Stimulated activated naive CD8-positive, alpha-beta T cell treated with anti-CD3 and anti-CD28 coated beads, Interleukin-15, Interleukin-2, amounts not matched to agents 100 ng/mL and 50 ng/mL, for 24 hours (primary cell): ENCODE measurements around the gene AKAP9.
A peak's percentile ranks its signal among the peaks of the same experiment; 100 is the strongest.
"Not testable (repeated sequence)": the region's sequence is repeated elsewhere in the genome, so short reads cannot be mapped to it uniquely, and the experiment has no call there.

ENCODE experiments used
- H3K27ac Mint-ChIP-seq: one replicate; pipeline ENCODE4 v1.8.0; 2021; ENCODE audit warnings: mild to moderate bottlenecking, mixed read lengths
- H3K27me3 Mint-ChIP-seq: one replicate; pipeline ENCODE4 v1.8.0; 2021; ENCODE audit warnings: mixed read lengths
- H3K36me3 Mint-ChIP-seq: one replicate; pipeline ENCODE4 v1.8.0; 2021; ENCODE audit warnings: low read depth, mixed read lengths
- H3K4me1 Mint-ChIP-seq: one replicate; pipeline ENCODE4 v1.8.0; 2021; ENCODE audit warnings: low read depth, mixed read lengths
- H3K4me3 Mint-ChIP-seq: one replicate; pipeline ENCODE4 v1.8.0; 2021; ENCODE audit warnings: mild to moderate bottlenecking, mixed read lengths
- H3K9me3 Mint-ChIP-seq: one replicate; pipeline ENCODE4 v1.8.0; 2021; ENCODE audit warnings: mixed read lengths

AKAP9 gene

DNA sequence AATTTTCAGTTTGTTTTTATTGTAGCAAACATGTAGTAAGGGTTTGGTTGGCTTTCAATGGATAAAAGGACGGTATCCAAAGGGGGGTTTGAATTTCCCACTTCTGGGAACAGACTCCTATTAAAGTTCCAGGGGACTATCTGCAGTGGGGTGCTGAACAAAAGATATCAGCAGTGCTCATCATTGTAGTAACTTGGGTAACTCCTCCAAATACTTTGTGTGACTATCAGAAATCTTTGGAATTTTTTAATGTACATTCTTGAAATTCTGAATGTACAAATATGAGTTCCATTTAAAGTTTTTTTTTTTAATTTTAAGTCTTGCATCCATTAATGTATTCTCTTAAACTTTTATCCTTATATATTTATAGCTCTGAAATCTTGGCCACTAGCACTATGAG, 151.5 kb downstream of the AKAP9 start:
- H3K27me3 Mint-ChIP-seq = no peaks in the 10 kb centered on the region
- no peaks in the 10 kb centered on the region for H3K4me1 Mint-ChIP-seq
- H3K36me3 Mint-ChIP-seq = peaks cover 44% of the 10 kb centered on the region
- no peaks in the 10 kb centered on the region for H3K9me3 Mint-ChIP-seq
- no peak overlapping the region for H3K4me3 Mint-ChIP-seq
- H3K27ac Mint-ChIP-seq = no peak overlapping the region

DNA sequence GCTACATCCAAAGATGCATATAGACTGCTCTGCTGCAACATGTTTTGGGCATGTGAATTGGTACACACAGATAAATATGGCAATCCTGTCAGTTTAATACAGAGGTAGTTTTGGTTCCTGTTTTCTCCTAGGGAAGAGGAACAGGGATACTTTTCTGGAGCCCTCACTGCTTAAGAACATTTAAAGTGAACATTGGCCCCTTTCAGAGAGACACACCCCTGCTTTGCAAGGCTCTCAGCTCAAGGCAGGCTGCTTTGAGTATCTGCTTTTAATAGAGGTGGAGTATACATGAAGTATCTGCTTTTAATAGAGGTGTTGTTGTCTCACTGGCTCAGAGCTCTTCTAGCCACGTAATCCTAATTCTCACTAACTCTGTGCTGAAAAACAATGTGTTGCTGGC, 154.7 kb downstream of the AKAP9 start:
- H3K4me3 Mint-ChIP-seq = no peak overlapping the region
- H3K36me3 Mint-ChIP-seq = peaks cover 39% of the 10 kb centered on the region
- no peaks in the 10 kb centered on the region for H3K27me3 Mint-ChIP-seq
- no peaks in the 10 kb centered on the region for H3K9me3 Mint-ChIP-seq
- H3K27ac Mint-ChIP-seq = no peak overlapping the region
- no peaks in the 10 kb centered on the region for H3K4me1 Mint-ChIP-seq

- Mint-ChIP-seq H3K36me3 (peaks cover 37% of the 10 kb centered on the region), H3K4me3 (no peak overlapping the region), H3K4me1 (no peaks in the 10 kb centered on the region), H3K27me3 (no peaks in the 10 kb centered on the region), H3K27ac (no peak overlapping the region), H3K9me3 (no peaks in the 10 kb centered on the region)
Measured at GRCh38 chr7:92100534-92100933, 159.9 kb downstream of the AKAP9 start.

DNA sequence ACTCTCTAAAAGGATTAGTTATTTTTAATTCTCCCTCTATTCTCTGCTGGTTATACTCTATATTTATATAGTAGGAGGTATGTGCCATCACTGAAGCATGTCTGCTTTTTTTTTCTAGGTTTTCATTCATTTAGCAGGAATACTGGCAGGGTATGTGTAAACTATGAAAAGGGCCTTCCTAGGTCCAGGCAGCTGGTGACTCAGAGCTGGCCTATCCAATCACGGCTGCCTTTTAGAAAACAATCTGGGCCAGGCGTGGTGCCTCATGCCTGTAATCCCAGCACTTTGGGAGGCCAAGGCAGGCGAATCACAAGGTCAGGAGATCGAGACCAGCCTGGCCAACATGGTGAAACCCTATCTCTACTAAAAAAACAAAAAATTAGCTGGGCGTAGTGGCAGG, 162.2 kb downstream of the AKAP9 start:
- not testable (repeated sequence) for H3K9me3 Mint-ChIP-seq, H3K4me1 Mint-ChIP-seq, H3K27ac Mint-ChIP-seq, H3K27me3 Mint-ChIP-seq, H3K4me3 Mint-ChIP-seq
- peaks cover 35% of the 10 kb centered on the region for H3K36me3 Mint-ChIP-seq

GRCh38 chr7:92108821-92109220, 168.2 kb downstream of the AKAP9 start:
- Mint-ChIP-seq H3K27ac (no peak overlapping the region), H3K27me3 (no peaks in the 10 kb centered on the region), H3K9me3 (no peaks in the 10 kb centered on the region), H3K4me3 (no peak overlapping the region), H3K36me3 (peaks cover 45% of the 10 kb centered on the region), H3K4me1 (no peaks in the 10 kb centered on the region)

DNA sequence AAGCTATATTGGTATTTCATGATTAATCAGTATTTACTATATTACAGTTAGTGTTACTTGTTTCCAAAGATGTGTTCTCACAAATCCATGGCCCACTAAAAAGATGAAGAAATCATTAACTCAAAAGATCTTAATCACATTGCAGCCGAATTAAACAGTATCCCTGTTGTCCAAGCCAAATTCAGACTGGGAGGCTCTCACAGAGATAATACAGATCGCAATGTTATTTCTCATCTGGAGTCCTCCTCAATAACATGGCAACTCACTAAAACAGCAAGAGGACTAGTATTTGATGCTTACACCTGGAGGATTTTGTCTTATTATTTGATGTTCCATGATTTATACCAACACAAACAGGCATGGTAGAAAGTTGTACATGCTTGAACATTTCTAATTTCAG, 170.2 kb downstream of the AKAP9 start:
- no peak overlapping the region for H3K27ac Mint-ChIP-seq
- H3K36me3 Mint-ChIP-seq = peaks cover 65% of the 10 kb centered on the region
- no peaks in the 10 kb centered on the region for H3K9me3 Mint-ChIP-seq
- H3K4me1 Mint-ChIP-seq = no peaks in the 10 kb centered on the region
- H3K27me3 Mint-ChIP-seq = no peaks in the 10 kb centered on the region
- no peak overlapping the region for H3K4me3 Mint-ChIP-seq

- H3K4me1 Mint-ChIP-seq = no peaks in the 10 kb centered on the region
- H3K27ac Mint-ChIP-seq = no peak overlapping the region
- H3K9me3 Mint-ChIP-seq = no peaks in the 10 kb centered on the region
- H3K4me3 Mint-ChIP-seq = no peak overlapping the region
- H3K36me3 Mint-ChIP-seq = peaks cover 78% of the 10 kb centered on the region
- no peaks in the 10 kb centered on the region for H3K27me3 Mint-ChIP-seq
Measured at GRCh38 chr7:92115821-92116220, 175.2 kb downstream of the AKAP9 start.

DNA sequence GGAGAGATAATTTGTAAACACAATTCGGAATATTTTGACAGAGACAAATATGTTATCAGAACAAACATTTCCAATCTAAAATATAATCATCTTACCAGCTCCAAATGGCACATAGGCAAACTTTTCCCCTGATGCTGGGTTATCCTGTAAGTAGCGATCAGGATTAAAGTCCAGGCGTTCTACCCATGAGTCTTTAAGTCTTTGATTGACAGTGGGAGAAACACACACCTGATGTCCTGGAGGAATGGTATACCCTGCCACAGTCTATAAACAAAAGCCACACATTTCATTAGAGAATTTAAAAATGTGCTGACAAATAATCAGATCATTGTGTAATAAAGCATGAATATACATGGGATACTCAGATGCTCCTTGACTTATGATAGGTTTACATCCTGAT, 176.3 kb downstream of the AKAP9 start:
- H3K4me3 Mint-ChIP-seq = no peak overlapping the region
- no peaks in the 10 kb centered on the region for H3K4me1 Mint-ChIP-seq
- H3K27me3 Mint-ChIP-seq = no peaks in the 10 kb centered on the region
- H3K36me3 Mint-ChIP-seq = peaks cover 85% of the 10 kb centered on the region
- no peaks in the 10 kb centered on the region for H3K9me3 Mint-ChIP-seq
- no peak overlapping the region for H3K27ac Mint-ChIP-seq

DNA sequence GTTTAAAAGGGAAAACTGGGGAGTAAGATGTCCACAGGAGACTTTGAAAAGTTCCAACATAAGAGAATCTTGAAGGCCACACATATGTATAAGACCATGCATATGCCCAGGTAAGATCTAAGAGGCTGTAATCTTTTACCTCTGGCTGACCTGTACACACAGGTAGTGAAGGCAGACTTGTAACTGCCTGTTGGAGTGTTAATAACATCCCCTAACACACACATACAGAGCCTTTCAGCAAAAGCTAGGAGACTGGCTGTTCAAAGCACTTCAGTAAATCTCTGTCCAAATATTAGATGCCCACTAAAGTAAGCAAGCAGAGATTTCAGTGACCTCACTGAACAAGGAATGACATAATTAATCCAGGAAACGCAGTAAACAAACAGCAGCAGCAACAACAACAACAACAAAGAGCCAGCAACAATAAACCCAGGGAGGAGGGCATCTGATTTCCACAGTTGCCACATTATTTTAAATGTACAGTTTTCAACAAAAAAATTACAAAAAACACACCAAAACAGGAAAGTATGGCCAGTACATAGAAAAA, 178.6 kb downstream of the AKAP9 start:
- no peak overlapping the region for H3K27ac Mint-ChIP-seq
- no peaks in the 10 kb centered on the region for H3K4me1 Mint-ChIP-seq
- no peak overlapping the region for H3K4me3 Mint-ChIP-seq
- H3K36me3 Mint-ChIP-seq = peaks cover 88% of the 10 kb centered on the region
- H3K9me3 Mint-ChIP-seq = no peaks in the 10 kb centered on the region
- H3K27me3 Mint-ChIP-seq = no peaks in the 10 kb centered on the region

DNA sequence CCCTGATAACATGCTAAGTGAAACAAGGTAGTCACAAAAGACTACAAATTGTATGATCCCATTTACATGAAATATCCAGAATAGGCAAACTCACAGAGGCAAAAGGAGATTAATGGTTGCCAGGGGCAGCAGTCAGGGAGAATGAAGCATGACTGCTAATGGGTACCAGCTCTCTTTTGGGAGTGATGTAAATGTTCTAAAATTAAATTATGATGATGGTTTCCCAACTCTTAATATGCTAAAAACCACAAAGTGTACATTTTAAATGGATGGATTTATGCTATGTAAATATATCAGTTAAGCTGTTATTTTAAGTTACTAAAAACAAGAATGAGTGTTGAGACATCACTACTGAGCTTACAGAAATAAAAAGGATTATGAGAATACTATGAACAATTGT, 181.0 kb downstream of the AKAP9 start:
- no peaks in the 10 kb centered on the region for H3K27me3 Mint-ChIP-seq
- no peak overlapping the region for H3K4me3 Mint-ChIP-seq
- H3K9me3 Mint-ChIP-seq = no peaks in the 10 kb centered on the region
- peaks cover 83% of the 10 kb centered on the region for H3K36me3 Mint-ChIP-seq
- H3K27ac Mint-ChIP-seq = no peak overlapping the region
- H3K4me1 Mint-ChIP-seq = no peaks in the 10 kb centered on the region

GRCh38 chr7:92131093-92131492, 190.4 kb downstream of the AKAP9 start:
- Mint-ChIP-seq H3K36me3 (peaks cover 57% of the 10 kb centered on the region), H3K27ac (no peak overlapping the region), H3K4me3 (no peak overlapping the region), H3K9me3 (no peaks in the 10 kb centered on the region), H3K27me3 (no peaks in the 10 kb centered on the region), H3K4me1 (peaks cover 32% of the 10 kb centered on the region)

- no peaks in the 10 kb centered on the region for H3K27me3 Mint-ChIP-seq
- H3K4me3 Mint-ChIP-seq = no peak overlapping the region
- peaks cover 49% of the 10 kb centered on the region for H3K36me3 Mint-ChIP-seq
- peaks cover 32% of the 10 kb centered on the region for H3K4me1 Mint-ChIP-seq
- H3K9me3 Mint-ChIP-seq = no peaks in the 10 kb centered on the region
- H3K27ac Mint-ChIP-seq = no peak overlapping the region
Measured at GRCh38 chr7:92131764-92132330, 191.2 kb downstream of the AKAP9 start.

- Mint-ChIP-seq H3K27ac (peak overlapping the region; percentile 100), H3K4me1 (peaks cover 32% of the 10 kb centered on the region), H3K9me3 (no peaks in the 10 kb centered on the region), H3K4me3 (peak overlapping the region; percentile 98), H3K36me3 (peaks cover 36% of the 10 kb centered on the region), H3K27me3 (no peaks in the 10 kb centered on the region)
Measured at GRCh38 chr7:92133133-92133736, 192.6 kb downstream of the AKAP9 start.

DNA sequence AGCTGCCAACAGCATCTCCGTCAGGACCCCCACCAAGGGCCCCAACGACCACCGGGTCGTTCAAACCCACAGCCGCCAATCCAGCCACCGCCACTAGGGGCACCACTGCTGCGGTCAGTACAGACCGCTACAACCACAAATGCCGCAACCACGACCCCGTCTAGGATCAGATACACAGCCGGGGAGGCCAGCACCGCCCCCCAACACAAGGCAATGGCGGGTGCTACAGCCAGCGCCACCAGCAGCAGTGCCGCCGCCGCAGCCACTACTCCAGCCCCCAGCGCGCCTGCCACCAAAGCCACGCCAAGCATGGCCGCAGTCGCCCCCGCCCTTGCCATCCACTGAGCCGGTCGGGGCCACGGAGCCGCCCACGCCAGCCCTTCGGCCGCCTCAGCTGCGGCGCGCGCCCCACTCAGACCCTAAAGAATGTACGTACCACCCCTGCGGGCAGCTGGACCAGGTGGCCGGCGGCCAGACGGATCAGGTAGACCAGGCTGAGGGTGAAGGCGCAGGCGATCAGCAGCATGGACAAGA, 193.1 kb downstream of the AKAP9 start:
- Mint-ChIP-seq H3K36me3 (peaks cover 31% of the 10 kb centered on the region), H3K4me1 (peaks cover 32% of the 10 kb centered on the region), H3K9me3 (no peaks in the 10 kb centered on the region), H3K27ac (peak overlapping the region; percentile 100), H3K4me3 (peak overlapping the region; percentile 98), H3K27me3 (no peaks in the 10 kb centered on the region)

DNA sequence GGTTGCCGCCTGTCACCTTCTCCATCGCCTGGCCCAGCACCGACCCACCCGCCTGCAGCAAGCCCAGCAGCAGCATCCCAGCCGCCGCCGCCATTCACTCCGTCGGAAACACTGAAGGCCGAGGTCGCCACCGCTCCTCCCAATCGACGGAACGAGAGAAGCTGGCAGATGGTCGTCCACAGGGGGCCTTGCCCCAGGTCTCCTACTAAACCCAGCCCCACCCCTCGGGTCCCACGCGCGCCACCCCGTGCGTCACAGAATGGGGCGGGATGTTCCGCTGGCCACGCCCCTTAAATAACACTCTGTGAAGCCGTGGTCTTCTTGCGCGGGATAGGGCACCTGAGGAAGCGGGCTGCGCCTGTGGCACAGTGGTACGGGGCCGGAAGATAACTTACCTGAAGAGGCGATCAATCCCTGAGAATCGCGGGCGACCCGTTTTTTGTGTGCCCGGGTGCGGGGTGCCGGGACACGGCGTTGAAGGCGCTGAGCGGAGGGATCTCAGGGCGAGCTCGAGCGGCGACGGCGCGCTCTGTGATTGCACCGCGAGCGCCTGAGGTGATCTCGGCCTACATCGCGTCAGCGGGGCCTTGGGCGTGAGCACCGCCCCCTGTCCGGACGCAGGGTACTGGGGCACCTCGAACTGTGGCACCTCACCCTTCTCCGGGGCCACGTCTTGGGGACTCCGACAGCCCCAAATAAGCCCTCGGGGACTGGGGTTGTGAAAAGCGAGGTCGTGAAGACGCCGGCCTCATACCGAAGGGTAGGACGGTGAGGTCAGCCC, 193.8 kb downstream of the AKAP9 start, which contains the start of gene CYP51A1:
Gene CYP51A1, minus strand, starts transcription at position 207 of the 781 bp plus-strand sequence. Its CDS starts 113 bp downstream, at position 94.
- Mint-ChIP-seq H3K27ac (peak within 1 kb of the TSS; percentile 100), H3K9me3 (no peaks in the 10 kb centered on the region), H3K27me3 (no peaks in the 10 kb centered on the region), H3K4me3 (peak within 1 kb of the TSS; percentile 98), H3K36me3 (peaks cover 24% of the 10 kb centered on the region), H3K4me1 (peaks cover 32% of the 10 kb centered on the region)
